PFSK-1 (cell line): Measurements from ENCODE around the gene CD40LG.

Source experiments
- FOXP2 ChIP-seq: optimal IDR thresholded peaks from 2 replicates; pipeline ENCODE3; 2011; ENCODE audit warnings: borderline replicate concordance, control low read depth, inconsistent platforms; ENCODE audit not compliant: insufficient read depth; ENCODE audit errors: extremely low read length, extremely low read depth
- POLR2AphosphoS5 ChIP-seq: IDR thresholded peaks from 2 replicates; pipeline ENCODE4 v1.6.1; 2012; ENCODE audit warnings: low read depth, mild to moderate bottlenecking, control low read depth, low read length, moderate library complexity
- REST ChIP-seq, 2 experiments: IDR thresholded peaks; 2 replicates each; pipeline versions ENCODE4 v1.6.1 to v1.8.0; 2011 to 2012; ENCODE audit warnings: low read depth in 2 of 2, low read length in 2 of 2, control low read depth in 1 of 2, inconsistent platforms in 1 of 2, mild to moderate bottlenecking in 1 of 2, moderate library complexity in 1 of 2; ENCODE audit not compliant: insufficient read depth in 1 of 2
- SIN3A ChIP-seq: IDR thresholded peaks from 2 replicates; pipeline ENCODE4 v1.6.1; 2012; ENCODE audit warnings: mild to moderate bottlenecking, low read length, moderate library complexity, borderline replicate concordance; ENCODE audit not compliant: insufficient read depth
- TAF1 ChIP-seq: IDR thresholded peaks from 2 replicates; pipeline ENCODE4 v1.6.1; 2012; ENCODE audit warnings: low read length, control low read depth, borderline replicate concordance; ENCODE audit not compliant: insufficient read depth

Gene CD40LG

GRCh38 chrX:136679531-136679930 lies 31.6 kb downstream of the CD40LG start:
- TF ChIP-seq POLR2AphosphoS5 (no peak), REST (IDR thresholded peaks at IDR 0.05; ENCODE audit: insufficient read depth in 1 of 2, low read depth in 2 of 2, low read length in 2 of 2) (no peak), SIN3A (no peak), TAF1 (no peak), FOXP2 (no peak)

GRCh38 chrX:136684120-136684519 lies 36.2 kb downstream of the CD40LG start:
- TF ChIP-seq SIN3A: no peak
- no peak for TF ChIP-seq FOXP2
- no peak for TF ChIP-seq POLR2AphosphoS5
- no peak for TF ChIP-seq REST (IDR thresholded peaks at IDR 0.05; ENCODE audit: insufficient read depth in 1 of 2, low read depth in 2 of 2, low read length in 2 of 2)
- no peak for TF ChIP-seq TAF1

GRCh38 chrX:136687457-136687856 lies 39.5 kb downstream of the CD40LG start:
- TF ChIP-seq POLR2AphosphoS5: no peak

- TF ChIP-seq FOXP2: no peak
- no peak for TF ChIP-seq POLR2AphosphoS5
- no peak for TF ChIP-seq TAF1
- TF ChIP-seq REST (IDR thresholded peaks at IDR 0.05; ENCODE audit: insufficient read depth in 1 of 2, low read depth in 2 of 2, low read length in 2 of 2): no peak
- no peak for TF ChIP-seq SIN3A
These were observed 41.5 kb downstream of the CD40LG start for GRCh38 chrX:136689436-136689835.

- TF ChIP-seq REST (IDR thresholded peaks at IDR 0.05; ENCODE audit: insufficient read depth in 1 of 2, low read depth in 2 of 2, low read length in 2 of 2): no peak
- no peak for TF ChIP-seq SIN3A
- no peak for TF ChIP-seq POLR2AphosphoS5
- TF ChIP-seq TAF1: no peak
- no peak for TF ChIP-seq FOXP2
These were observed 43.3 kb downstream of the CD40LG start for GRCh38 chrX:136691028-136691809.
